K562 (cell line): ENCODE data around the gene CSNK1G1. TPM values are rescaled to one million over a fixed set of nuclear protein-coding genes. Genes with fewer than 3 reads are reported as not detected.

Source experiments
- BRF2 ChIP-seq: IDR thresholded peaks from 3 replicates; pipeline ENCODE4 v1.6.1; 2011; ENCODE audit warnings: borderline replicate concordance, mild to moderate bottlenecking; ENCODE audit not compliant: insufficient read length, insufficient read depth
- CBX2 ChIP-seq: fragments of 200-600 bp; sonication (generic); IDR thresholded peaks from one replicate; pipeline ENCODE4 v1.6.1; 2012; ENCODE audit warnings: mild to moderate bottlenecking, low read length, inconsistent platforms; ENCODE audit not compliant: insufficient read depth, poor library complexity, severe bottlenecking
- CHD2 ChIP-seq: IDR thresholded peaks from 2 replicates; pipeline ENCODE4 v1.6.1; 2011; ENCODE audit warnings: low read depth, low read length
- IFI16 ChIP-seq: fragments of 250-450 bp; sonication (Bioruptor Pico); IDR thresholded peaks from 2 replicates; pipeline ENCODE4 v2.1.2; 2022; ENCODE audit warnings: mild to moderate bottlenecking, inconsistent platforms
- MAZ ChIP-seq, 2 experiments: fragments of 450-650 bp in 1 of 2; sonication (generic) in 1 of 2; formaldehyde crosslinking; IDR thresholded peaks in 1 of 2; conservative IDR thresholded peaks in 1 of 2; 2 replicates each; pipeline versions ENCODE4 v1.4.0 to v1.5.0; 2020; ENCODE audit warnings: mild to moderate bottlenecking in 1 of 2, missing genetic modification reagents in 1 of 2
- PRMT5 ChIP-seq: sonication (generic); formaldehyde crosslinking; IDR thresholded peaks from 2 replicates; pipeline ENCODE4 v1.5.0; 2020; ENCODE audit warnings: missing genetic modification reagents
- RBFOX2 ChIP-seq: fragments of 200-400 bp; formaldehyde crosslinking; IDR thresholded peaks from 2 replicates; pipeline ENCODE4 v1.6.1; 2017; ENCODE audit warnings: low read depth, mild to moderate bottlenecking, low read length, moderate library complexity
- RFX7 ChIP-seq: fragments of 250-450 bp; sonication (Bioruptor Pico); IDR thresholded peaks from 2 replicates; pipeline ENCODE4 v1.5.1; 2021; ENCODE audit warnings: mild to moderate bottlenecking
- RREB1 ChIP-seq: fragments of 250-450 bp; sonication (Bioruptor Pico); IDR thresholded peaks from 2 replicates; pipeline ENCODE4 v1.4.0; 2020
- SMAD4 ChIP-seq: fragments of 250-450 bp; sonication (Bioruptor Pico); conservative IDR thresholded peaks from 2 replicates; pipeline ENCODE4 v1.8.0; 2021; ENCODE audit warnings: inconsistent platforms, mild to moderate bottlenecking, moderate library complexity
- SNIP1 ChIP-seq: fragments of 450-650 bp; IDR thresholded peaks from 2 replicates; pipeline ENCODE4 v1.7.1; 2017; ENCODE audit warnings: low read depth, mild to moderate bottlenecking
- TAF7 ChIP-seq: fragments of 450-650 bp; IDR thresholded peaks from 2 replicates; pipeline ENCODE4 v1.6.1; 2016; ENCODE audit warnings: missing genetic modification characterization, missing compliant biosample characterization
- TCFL5 ChIP-seq: fragments of 250-450 bp; sonication (Bioruptor Pico); conservative IDR thresholded peaks from 2 replicates; pipeline ENCODE4 v1.6.1; 2021; ENCODE audit warnings: mild to moderate bottlenecking, moderate library complexity, matching md5 sums
- TFAM ChIP-seq: fragments of 250-450 bp; sonication (Bioruptor Pico); conservative IDR thresholded peaks from 2 replicates; pipeline ENCODE4 v1.5.0; 2021; ENCODE audit warnings: mild to moderate bottlenecking, moderate library complexity
- THAP12 ChIP-seq: fragments of 250-450 bp; sonication (Bioruptor Pico); IDR thresholded peaks from 2 replicates; pipeline ENCODE4 v1.9.0; 2021; ENCODE audit warnings: mild to moderate bottlenecking, inconsistent platforms
- XRCC3 ChIP-seq: fragments of 450-650 bp; IDR thresholded peaks from 2 replicates; pipeline ENCODE4 v1.6.1; 2017; ENCODE audit warnings: mild to moderate bottlenecking, moderate library complexity
- ZFP36 ChIP-seq: fragments of 150-350 bp; IDR thresholded peaks from 2 replicates; pipeline ENCODE4 v1.6.1; 2018; ENCODE audit warnings: low read length, low read depth; ENCODE audit not compliant: partially characterized antibody
- ZFX ChIP-seq: sonication (generic); formaldehyde crosslinking; IDR thresholded peaks from 2 replicates; pipeline ENCODE4 v1.8.0; 2022; ENCODE audit warnings: mild to moderate bottlenecking, missing genetic modification reagents, moderate library complexity
- ZNF274 ChIP-seq: IDR thresholded peaks from 2 replicates; pipeline ENCODE4 v1.6.1; 2011; ENCODE audit warnings: low read depth, mild to moderate bottlenecking, low read length, moderate library complexity, borderline replicate concordance
- polyA plus RNA-seq, 8 experiments: library from polyadenylated mRNA; depleted of rRNA in 4 of 8; stranded (reverse) in 5 of 8; unstranded in 3 of 8; fragments of >200 nt; fragmentation: Nextera tagmentation in 2 of 8; fragmentation: Illumina TruSeq in 1 of 8; extraction: Ambion mirVana in 2 of 8; extraction: Trizol in 1 of 8; gene quantifications; 2 replicates each; pipeline versions ENCODE4 v1.2.1 to v1.2.3, GENCODE V29; 2011 to 2014; ENCODE audit warnings: inconsistent platforms in 1 of 8, missing spikeins in 1 of 8
- total RNA-seq, 7 experiments: library from RNA; depleted of rRNA in 6 of 7; stranded (reverse); fragments of >200 nt in 6 of 7; fragmentation: Illumina TruSeq in 2 of 7; extraction: Trizol in 2 of 7; gene quantifications; 2 replicates each; pipeline versions ENCODE4 v1.2.1 to v1.2.3, GENCODE V29; 2011 to 2021; ENCODE audit warnings: low replicate concordance in 1 of 7

Gene CSNK1G1
- total and polyA plus RNA-seq, 9 of the 15 experiments (the other 6 are each of a cell fraction or from before 2014, with no cell fraction given): 4.5 to 18.5 (median 9.5) TPM

GRCh38 chr15:64387562-64388168 is 31.7 kb upstream of the CSNK1G1 start, which contains the start of gene TRIP4 (continued):
- TF ChIP-seq RREB1 (CRISPR knock-in tag): peak; percentile 94
- TF ChIP-seq ZFP36: peak; percentile 28
- peak; percentile 22; the same call in 1 of the 2 replicates for TF ChIP-seq IFI16 (CRISPR knock-in tag)
- 0 out of 2 replicates have a peak, but pooled peaks have one; percentile 44 for TF ChIP-seq THAP12 (CRISPR knock-in tag)
- TF ChIP-seq TCFL5 (CRISPR knock-in tag): no peak
- TF ChIP-seq MAZ (CRISPR knock-in tag; conservative IDR thresholded peaks at IDR 0.05 in 1 of 2, IDR thresholded peaks at IDR 0.05 in 1 of 2): peak; percentile 92 to 95
- TF ChIP-seq TAF7 (tag): peak; percentile 97
- peak; percentile 81 for TF ChIP-seq SMAD4
- peak; percentile 47 for TF ChIP-seq ZFX (CRISPR knock-in tag)
- no peak for TF ChIP-seq BRF2
- TF ChIP-seq XRCC3: no peak
- TF ChIP-seq PRMT5 (CRISPR knock-in tag): no peak
- TF ChIP-seq RFX7 (CRISPR knock-in tag): no peak
- 0 out of 2 replicates have a peak, but pooled peaks have one; percentile 3 for TF ChIP-seq SNIP1
- no peak for TF ChIP-seq CBX2
- peak; percentile 92 for TF ChIP-seq RBFOX2
- no peak for TF ChIP-seq ZNF274
- TF ChIP-seq TFAM: no peak
- no peak for TF ChIP-seq CHD2
